ENCODE results near the gene SIGLEC5. TPM values are rescaled to one million over a fixed set of nuclear protein-coding genes. Genes with fewer than 3 reads are reported as not detected.
"Not testable (repeated sequence)": the region's sequence is repeated elsewhere in the genome, so short reads cannot be mapped to it uniquely, and the experiment has no call there.

The SIGLEC5 gene
- total RNA-seq (not detected in 2 replicates), polyA plus RNA-seq (not detected in 2 replicates), polyA minus RNA-seq (not detected in 2 replicates), Bru-seq, nascent RNA (not detected), BruChase-seq, experiment 1, labeled RNA remaining after a 6-hour chase (not detected), BruChase-seq, experiment 2, labeled RNA remaining after a 2-hour chase (not detected)
- not detected in 2 replicates for polyA plus RNA-seq (2011; cell fraction: cytosol; rRNA removed)
- not detected in 2 replicates for polyA plus RNA-seq (2011; cell fraction: nucleus; rRNA removed)
- polyA plus RNA-seq (2012) = not detected in 2 replicates
- polyA minus RNA-seq (2011; cell fraction: cytosol; rRNA and poly(A)+ RNA removed) = not detected
- polyA minus RNA-seq (2011; cell fraction: nucleus; rRNA and poly(A)+ RNA removed) = not detected in 2 replicates
- long read RNA-seq = 0 reads

DNA sequence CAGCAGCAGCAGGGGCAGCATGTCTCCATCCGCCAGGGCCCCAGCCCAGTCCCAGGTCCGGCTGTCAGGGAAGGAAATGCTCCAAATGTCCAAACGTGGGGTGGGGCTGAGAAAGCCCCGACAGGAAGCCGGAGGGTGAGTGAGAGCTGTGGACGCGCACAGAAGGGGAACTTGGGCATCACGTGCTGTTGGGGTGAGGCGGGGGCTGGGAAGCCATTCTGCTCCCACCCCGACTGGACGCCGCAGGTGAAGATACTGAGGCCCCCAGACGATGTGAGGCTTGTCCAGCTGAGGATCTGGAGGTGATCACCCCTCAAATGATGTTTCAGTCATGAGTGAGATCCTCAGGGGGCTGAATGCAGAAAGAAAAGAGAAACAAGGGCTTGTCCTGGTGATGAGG lies at the start of gene SIGLEC5:
SIGLEC5 (minus strand) TSS at position 87 of the 400 bp plus-strand sequence; CDS start at position 21, 66 bp downstream.
- H3K9me3 ChIP-seq (replicated peaks; ENCODE audit: control insufficient read depth, insufficient read depth, low read length); CTCF ChIA-PET; DNase-seq (ENCODE audit: low read depth, low spot score); dilution Hi-C loops (cut with MboI; ENCODE audit: extremely low pct_ligation_motif_present, low sequenced_read_pairs); H3K27ac ChIP-seq (ENCODE audit: insufficient read depth, low read depth, low read length); H3K4me1 ChIP-seq (ENCODE audit: control insufficient read depth, extremely low read depth, insufficient read depth, low read length); H4K20me1 ChIP-seq (replicated peaks; ENCODE audit: control insufficient read depth, extremely low read depth, insufficient read depth, low read length); POLR2A ChIA-PET; intact Hi-C loops (cut with micrococcal nuclease); H3K27me3 ChIP-seq (ENCODE audit: control insufficient read depth in 2 of 2, insufficient read depth in 2 of 2, low read length in 2 of 2); H3K9me1 ChIP-seq (replicated peaks; ENCODE audit: control insufficient read depth, extremely low read depth, insufficient read depth, low read length); H3K9ac ChIP-seq (replicated peaks; ENCODE audit: extremely low read depth, insufficient read depth, low read length); H3K79me2 ChIP-seq (ENCODE audit: control insufficient read depth, insufficient read depth, low read length); H3K36me3 ChIP-seq (ENCODE audit: control insufficient read depth in 2 of 2, extremely low read depth in 1 of 2, insufficient read depth in 2 of 2, low read length in 2 of 2); H2AFZ ChIP-seq (ENCODE audit: low read depth, low read length); H3K4me2 ChIP-seq (ENCODE audit: insufficient read depth, low read length); FAIRE-seq; BruUV-seq (replicated peaks); H3K4me3 ChIP-seq (replicated peaks in 1 of 3; ENCODE audit: insufficient read depth in 1 of 3, low read depth in 1 of 3, low read length in 3 of 3): not testable (repeated sequence)

DNA sequence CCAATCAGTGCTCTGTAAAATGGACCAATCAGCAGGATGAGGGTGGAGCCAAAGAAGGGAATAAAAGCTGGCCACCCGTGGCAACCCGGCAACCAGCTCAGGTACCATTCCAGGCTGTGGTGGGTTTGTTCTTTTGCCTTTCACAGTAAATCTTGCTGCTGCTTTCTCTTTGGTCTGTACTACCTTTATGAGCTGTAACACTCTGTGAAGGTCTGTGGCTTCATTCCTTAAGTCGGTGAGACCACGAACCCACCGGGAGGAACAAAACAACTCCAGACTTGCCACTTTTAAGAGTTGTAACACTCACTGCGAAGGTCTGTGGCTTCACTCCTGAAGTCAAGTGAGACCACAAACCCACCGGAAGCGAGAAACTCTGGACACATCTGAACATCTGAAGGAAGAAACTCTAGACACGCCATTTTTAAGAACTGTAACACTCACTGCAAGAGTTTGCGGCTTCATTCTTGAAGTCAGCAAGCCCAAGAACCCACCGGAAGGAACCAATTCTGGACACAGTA lies 46.4 kb upstream of the SIGLEC5 start:
- intact Hi-C loops (cut with micrococcal nuclease) (no loop called here), dilution Hi-C loops (cut with MboI; ENCODE audit: extremely low pct_ligation_motif_present, low sequenced_read_pairs) (no loop called here)
- Histone ChIP-seq H3K4me2 (ENCODE audit: insufficient read depth, low read length) (no peak overlapping the region), H3K9me3 (replicated peaks; ENCODE audit: control insufficient read depth, insufficient read depth, low read length) (no peaks in the 10 kb centered on the region), H3K4me1 (ENCODE audit: control insufficient read depth, extremely low read depth, insufficient read depth, low read length) (peaks cover 4% of the 10 kb centered on the region), H2AFZ (ENCODE audit: low read depth, low read length) (no peak overlapping the region), H3K36me3 (ENCODE audit: control insufficient read depth in 2 of 2, extremely low read depth in 1 of 2, insufficient read depth in 2 of 2, low read length in 2 of 2) (no peaks in the 10 kb centered on the region), H3K27me3 (ENCODE audit: control insufficient read depth in 2 of 2, insufficient read depth in 2 of 2, low read length in 2 of 2) (peaks cover 2 to 4% of the 10 kb centered on the region in 2 experiments), H4K20me1 (replicated peaks; ENCODE audit: control insufficient read depth, extremely low read depth, insufficient read depth, low read length) (no peaks in the 10 kb centered on the region), H3K9me1 (replicated peaks; ENCODE audit: control insufficient read depth, extremely low read depth, insufficient read depth, low read length) (no peaks in the 10 kb centered on the region), H3K79me2 (ENCODE audit: control insufficient read depth, insufficient read depth, low read length) (no peaks in the 10 kb centered on the region), H3K9ac (replicated peaks; ENCODE audit: extremely low read depth, insufficient read depth, low read length) (no peak overlapping the region), H3K27ac (ENCODE audit: insufficient read depth, low read depth, low read length) (no peak overlapping the region), H3K4me3 (replicated peaks in 1 of 3; ENCODE audit: insufficient read depth in 1 of 3, low read depth in 1 of 3, low read length in 3 of 3) (no peak overlapping the region)
- BruUV-seq (replicated peaks) = no TSS peak
- FAIRE-seq = no peak
- DNase-seq (ENCODE audit: low read depth, low spot score) = no peak
- no peak for TF ChIP-seq EZH2 (IDR thresholded peaks at IDR 0.05; ENCODE audit: borderline replicate concordance, low read depth, low read length, severe bottlenecking)
- TF ChIP-seq JUN (IDR thresholded peaks at IDR 0.05; ENCODE audit: borderline replicate concordance, insufficient read depth, insufficient read length, low read depth) = no peak
- TF ChIP-seq FOS (IDR thresholded peaks at IDR 0.05; ENCODE audit: borderline replicate concordance, insufficient read depth, low read length) = no peak
- no peak for TF ChIP-seq POLR2AphosphoS5 (IDR thresholded peaks at IDR 0.05; ENCODE audit: insufficient read depth, low read depth, low read length)
- TF ChIP-seq POLR2A (IDR thresholded peaks at IDR 0.05; ENCODE audit: low read depth, low read length) = no peak
- ChIA-PET POLR2A (no interaction called here), CTCF (interaction anchor here (0.6 to 3.5 kb wide), 8 partner anchors 12 to 255 kb away, joined by 3 to 11 read pairs (median 7); no protein-coding TSS in a partner anchor)
